ENCODE results near the gene JADE3. TPM values are rescaled to one million over a fixed set of nuclear protein-coding genes. Genes with fewer than 3 reads are reported as not detected.

JADE3 gene
- total and polyA plus RNA-seq, 2 experiments from 2014 or later: 4.5 to 15.3 TPM

GRCh38 chrX:46916273-46916672, 4.1 kb downstream of the JADE3 start (continued):
- no peak for TF ChIP-seq ZNF462 (CRISPR knock-in tag; IDR thresholded peaks at IDR 0.05)
- no peak for TF ChIP-seq CTCF (conservative IDR thresholded peaks at IDR 0.05; ENCODE audit: low read depth in 2 of 2)
- no peak for TF ChIP-seq EZH2phosphoT487 (IDR thresholded peaks at IDR 0.05; ENCODE audit: unreplicated experiment)
- TF ChIP-seq JUNB (IDR thresholded peaks at IDR 0.05; ENCODE audit: unreplicated experiment): no peak

GRCh38 chrX:46917622-46918021, 5.4 kb downstream of the JADE3 start:
- Histone ChIP-seq H3K36me3 (ENCODE audit: insufficient read depth) (no peaks in the 10 kb centered on the region), H2AFZ (no peak overlapping the region), H3K4me1 (ENCODE audit: insufficient read depth) (0 out of 2 replicates have a peak, but pooled peaks cover 6% of the 10 kb centered on the region), H3K4me3 (no peak overlapping the region), H4K20me1 (replicated peaks; ENCODE audit: insufficient read depth) (peaks cover 3% of the 10 kb centered on the region), H3K4me2 (no peak overlapping the region), H3K9me2 (ENCODE audit: insufficient read depth) (no peaks in the 10 kb centered on the region), H3F3A (replicated peaks; ENCODE audit: low read depth) (no peaks in the 10 kb centered on the region), H3K27ac (ENCODE audit: low read depth) (no peak overlapping the region), H3K27me3 (ENCODE audit: insufficient read depth) (no peaks in the 10 kb centered on the region), H3K79me2 (replicated peaks; ENCODE audit: insufficient read depth) (peaks cover 92% of the 10 kb centered on the region)
- no peak overlapping the region for H3K27ac Mint-ChIP-seq
- DNase-seq (ENCODE audit: low spot score): no peak
- TF ChIP-seq NANOG (IDR thresholded peaks at IDR 0.05; ENCODE audit: borderline replicate concordance) (no peak), CTCF (conservative IDR thresholded peaks at IDR 0.05; ENCODE audit: low read depth in 2 of 2) (no peak), ZNF462 (CRISPR knock-in tag; IDR thresholded peaks at IDR 0.05) (no peak)
- H3K9me3 Mint-ChIP-seq: peaks cover 12% of the 10 kb centered on the region
- ATAC-seq: no peak
- H3K36me3 Mint-ChIP-seq (ENCODE audit: low read depth): peaks cover 19% of the 10 kb centered on the region
- peaks cover 41% of the 10 kb centered on the region for H3K4me1 Mint-ChIP-seq
- H3K27me3 Mint-ChIP-seq (ENCODE audit: insufficient read depth, low read depth, poor library complexity): peaks cover 2% of the 10 kb centered on the region
- no peak overlapping the region for H3K4me3 Mint-ChIP-seq

Data from GM23338 (cell line).